Heart left ventricle (tissue), 13 donors: ENCODE results near the gene RAB30.
"Not testable (repeated sequence)": the region's sequence is repeated elsewhere in the genome, so short reads cannot be mapped to it uniquely, and the experiment has no call there.

Source experiments
- POLR2A ChIP-seq, 2 donors: fragments of 450-650 bp; IDR thresholded peaks; one replicate each; pipeline ENCODE4 v1.6.1; 2017; ENCODE audit warnings: antibody characterized with exemption in 2 of 2, mild to moderate bottlenecking in 2 of 2, moderate library complexity in 2 of 2
- TF ChIP-seq, protein P1 (sequence below), 12 donors: fragments of 200-600 bp; sonication (generic) in 4 of 12; IDR thresholded peaks; one replicate each; pipeline versions ENCODE4 v1.5.0 to v1.8.0; 2018 to 2022; ENCODE audit warnings: antibody characterized with exemption in 12 of 12, mild to moderate bottlenecking in 5 of 12
- donor health status: ischemic (EF 13 %, LVEDD 7.1; RV severe dilation, severe dysfunction).
- donor health status: DM: no; HTN: yes; CAD: no.
- donor health status: DM: no; HTN: no; CAD: no.
- donor health status: ischemic (EF 25% LVEDD 6.9; RV normal size, moderate dysfunction).
- donor health status: ischemic (EF 25% LVEDD 5.7; RV mildly dilated, moderate dysfunction).
- donor health status: ischemic (EF 35%, LVEDD 5.7; RV mildly dilated, moderate dysfunction).
- donor health status: nonischemic (EF 11% LVEDD 7.7; RV severe dilation, severe dysfunction).
- donor health status: DM: yes; HTN: yes; CAD: no.
- donor health status: PGD.
- donor health status: ischemic (EF 29% LVEDD 5.4; RV normal size, mild dysfunction).
- donor health status: nonischemic (EF 23%, LVEDD 6.1; RV moderate dilation, normal function).

DNA sequence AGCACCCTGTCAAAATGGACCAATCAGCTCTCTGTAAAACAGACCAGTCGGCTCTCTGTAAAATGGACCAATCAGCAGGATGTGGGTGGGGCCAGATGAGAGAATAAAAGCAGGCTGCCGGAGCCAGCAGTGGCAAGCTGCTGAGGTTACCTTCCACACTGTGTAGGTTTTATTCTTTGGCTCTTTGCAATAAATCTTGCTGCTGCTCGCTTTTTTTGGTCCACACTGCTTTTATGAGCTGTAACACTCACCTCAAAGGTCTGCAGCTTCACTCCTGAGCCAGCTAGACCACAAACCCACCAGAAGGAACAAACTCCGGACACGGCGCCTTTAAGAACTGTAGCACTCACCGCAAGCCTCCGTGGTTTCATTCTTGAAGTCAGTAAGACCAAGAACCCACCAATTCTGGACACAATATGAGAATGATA, 100.2 kb downstream of the RAB30 start:
- TF ChIP-seq, protein P1, sequence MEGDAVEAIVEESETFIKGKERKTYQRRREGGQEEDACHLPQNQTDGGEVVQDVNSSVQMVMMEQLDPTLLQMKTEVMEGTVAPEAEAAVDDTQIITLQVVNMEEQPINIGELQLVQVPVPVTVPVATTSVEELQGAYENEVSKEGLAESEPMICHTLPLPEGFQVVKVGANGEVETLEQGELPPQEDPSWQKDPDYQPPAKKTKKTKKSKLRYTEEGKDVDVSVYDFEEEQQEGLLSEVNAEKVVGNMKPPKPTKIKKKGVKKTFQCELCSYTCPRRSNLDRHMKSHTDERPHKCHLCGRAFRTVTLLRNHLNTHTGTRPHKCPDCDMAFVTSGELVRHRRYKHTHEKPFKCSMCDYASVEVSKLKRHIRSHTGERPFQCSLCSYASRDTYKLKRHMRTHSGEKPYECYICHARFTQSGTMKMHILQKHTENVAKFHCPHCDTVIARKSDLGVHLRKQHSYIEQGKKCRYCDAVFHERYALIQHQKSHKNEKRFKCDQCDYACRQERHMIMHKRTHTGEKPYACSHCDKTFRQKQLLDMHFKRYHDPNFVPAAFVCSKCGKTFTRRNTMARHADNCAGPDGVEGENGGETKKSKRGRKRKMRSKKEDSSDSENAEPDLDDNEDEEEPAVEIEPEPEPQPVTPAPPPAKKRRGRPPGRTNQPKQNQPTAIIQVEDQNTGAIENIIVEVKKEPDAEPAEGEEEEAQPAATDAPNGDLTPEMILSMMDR (IDR thresholded peaks at IDR 0.05) = not testable (repeated sequence)
- TF ChIP-seq POLR2A (IDR thresholded peaks at IDR 0.05) = not testable (repeated sequence)
